ENCODE measurements around the gene RER1.

GRCh38 chr1:2376261-2376741 is 15.3 kb upstream of the RER1 start:
- TF ChIP-seq CTCF (IDR thresholded peaks at IDR 0.05) (no peak), POLR2AphosphoS5 (IDR thresholded peaks at IDR 0.05) (no peak), POLR2A (IDR thresholded peaks at IDR 0.05) (no peak)

All from breast epithelium (tissue), 3 donors.